Activated CD4-positive, alpha-beta T cell treated with anti-CD3 and anti-CD28 coated beads, Interleukin-2, amount 50 U/mL, for 48 hours (primary cell): ENCODE data around the gene MID2.
"Not testable (repeated sequence)": the region's sequence is repeated elsewhere in the genome, so short reads cannot be mapped to it uniquely, and the experiment has no call there.

Experiments used
- DNase-seq, 2 experiments: peaks; one replicate each; pipeline ENCODE4 v3.0.0-alpha.2; 2020

The MID2 gene

GRCh38 chrX:107825698-107826237, at the start of gene MID2:
MID2 (plus strand) TSS chrX:107825866; CDS start chrX:107826427, 561 bp downstream.
- peak; percentile 54 to 67 for DNase-seq

GRCh38 chrX:107776649-107777535, 48.8 kb upstream of the MID2 start:
- peak; percentile 69 to 79 for DNase-seq

- no peak for DNase-seq
Measured at GRCh38 chrX:107777536-107777832, 48.2 kb upstream of the MID2 start, which contains the start of gene NCBP2L. NCBP2L (plus strand) TSS chrX:107777733; CDS start chrX:107794221, 16,488 bp downstream.

- no peak for DNase-seq
Measured at GRCh38 chrX:107780525-107780924, 45.1 kb upstream of the MID2 start.

GRCh38 chrX:107787827-107788226, 37.8 kb upstream of the MID2 start:
- no peak for DNase-seq

GRCh38 chrX:107804427-107804826, 21.2 kb upstream of the MID2 start:
- DNase-seq, result no peak

GRCh38 chrX:107805179-107805578, 20.5 kb upstream of the MID2 start:
- no peak for DNase-seq

- DNase-seq, result not testable (repeated sequence)
Measured at GRCh38 chrX:107810053-107810452, 15.6 kb upstream of the MID2 start.

GRCh38 chrX:107818900-107819521, 6.7 kb upstream of the MID2 start:
- DNase-seq, result no peak

GRCh38 chrX:107823042-107823441, 2.6 kb upstream of the MID2 start:
- DNase-seq, result no peak

GRCh38 chrX:107823456-107823855, 2.2 kb upstream of the MID2 start:
- no peak for DNase-seq

- peak; percentile 29 to 38 for DNase-seq
Measured at GRCh38 chrX:107826238-107827029, 768 bp downstream of the MID2 start.

GRCh38 chrX:107827030-107827831, 1.6 kb downstream of the MID2 start:
- DNase-seq, result no peak

- DNase-seq, result peak in 1 of 2 experiments; percentile 7
Measured at GRCh38 chrX:107827852-107828251, 2.2 kb downstream of the MID2 start.

GRCh38 chrX:107829878-107830277, 4.2 kb downstream of the MID2 start:
- no peak for DNase-seq

- no peak for DNase-seq
Measured at GRCh38 chrX:107831071-107831730, 5.5 kb downstream of the MID2 start.

GRCh38 chrX:107834275-107835201, 8.9 kb downstream of the MID2 start:
- no peak for DNase-seq

GRCh38 chrX:107836958-107837357, 11.3 kb downstream of the MID2 start:
- no peak for DNase-seq

- no peak for DNase-seq
Measured at GRCh38 chrX:107840971-107841370, 15.3 kb downstream of the MID2 start.

GRCh38 chrX:107842715-107843400, 17.2 kb downstream of the MID2 start:
- no peak for DNase-seq
